Thyroid gland (tissue), 4 donors: ENCODE measurements around the gene ADCYAP1R1.

Experiments
- CTCF ChIP-seq, 6 experiments: fragments of 200-600 bp in 3 of 6; fragments of 450-650 bp in 3 of 6; sonication (generic) in 3 of 6; IDR thresholded peaks; one replicate each; pipeline ENCODE4 v1.5.1; 2016 to 2019; ENCODE audit warnings: antibody characterized with exemption in 6 of 6, mild to moderate bottlenecking in 2 of 6, inconsistent platforms in 1 of 6, moderate library complexity in 1 of 6
- POLR2A ChIP-seq, 2 donors: fragments of 450-650 bp; IDR thresholded peaks; one replicate each; pipeline ENCODE4 v1.6.1; 2017; ENCODE audit warnings: antibody characterized with exemption in 2 of 2, mild to moderate bottlenecking in 2 of 2, moderate library complexity in 1 of 2

GRCh38 chr7:31107106-31108090 is 55.3 kb downstream of the ADCYAP1R1 start:
- TF ChIP-seq CTCF (IDR thresholded peaks at IDR 0.05) (no peak), POLR2A (IDR thresholded peaks at IDR 0.05) (no peak)
